ENCODE results near the gene CHN2.

- no peak for TF ChIP-seq EZH2 (IDR thresholded peaks at IDR 0.05; ENCODE audit: low read depth)
- TF ChIP-seq CTCF (conservative IDR thresholded peaks at IDR 0.05): no peak
These were observed 324.0 kb downstream of the CHN2 start for GRCh38 chr7:29518616-29519015.

Data from PC-9 (cell line).